ENCODE measurements around the gene BSN.

DNA sequence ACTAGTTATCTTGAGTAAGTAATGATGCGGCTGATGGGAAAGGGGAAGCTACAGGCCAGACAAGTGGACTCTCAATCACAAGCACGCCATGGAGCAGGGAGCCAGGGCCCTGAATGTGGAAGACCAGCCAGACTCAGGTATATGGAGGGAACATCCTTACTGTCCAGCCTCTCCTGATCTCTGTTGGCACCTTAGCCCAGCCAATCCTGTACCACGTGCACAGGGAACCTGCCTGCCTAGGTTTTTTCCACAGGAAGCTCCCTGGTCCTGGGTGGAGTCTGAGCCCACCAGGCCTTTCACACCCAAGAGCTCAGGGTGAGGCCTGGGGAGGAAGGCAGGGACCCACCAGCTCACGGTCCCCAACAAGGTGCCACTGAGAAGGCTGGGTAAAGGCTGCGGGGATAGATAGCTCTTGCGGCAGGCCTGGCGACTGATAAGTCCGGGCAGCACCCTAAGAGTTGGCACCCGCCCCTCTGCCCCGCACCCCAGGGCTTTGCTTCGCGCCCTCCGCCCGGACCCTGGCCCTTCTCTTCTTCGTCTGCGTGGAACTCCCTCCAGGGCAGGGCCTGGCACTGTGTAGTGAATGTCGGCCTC is 118.9 kb downstream of the BSN start:
- TF ChIP-seq, protein P1, sequence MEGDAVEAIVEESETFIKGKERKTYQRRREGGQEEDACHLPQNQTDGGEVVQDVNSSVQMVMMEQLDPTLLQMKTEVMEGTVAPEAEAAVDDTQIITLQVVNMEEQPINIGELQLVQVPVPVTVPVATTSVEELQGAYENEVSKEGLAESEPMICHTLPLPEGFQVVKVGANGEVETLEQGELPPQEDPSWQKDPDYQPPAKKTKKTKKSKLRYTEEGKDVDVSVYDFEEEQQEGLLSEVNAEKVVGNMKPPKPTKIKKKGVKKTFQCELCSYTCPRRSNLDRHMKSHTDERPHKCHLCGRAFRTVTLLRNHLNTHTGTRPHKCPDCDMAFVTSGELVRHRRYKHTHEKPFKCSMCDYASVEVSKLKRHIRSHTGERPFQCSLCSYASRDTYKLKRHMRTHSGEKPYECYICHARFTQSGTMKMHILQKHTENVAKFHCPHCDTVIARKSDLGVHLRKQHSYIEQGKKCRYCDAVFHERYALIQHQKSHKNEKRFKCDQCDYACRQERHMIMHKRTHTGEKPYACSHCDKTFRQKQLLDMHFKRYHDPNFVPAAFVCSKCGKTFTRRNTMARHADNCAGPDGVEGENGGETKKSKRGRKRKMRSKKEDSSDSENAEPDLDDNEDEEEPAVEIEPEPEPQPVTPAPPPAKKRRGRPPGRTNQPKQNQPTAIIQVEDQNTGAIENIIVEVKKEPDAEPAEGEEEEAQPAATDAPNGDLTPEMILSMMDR (conservative IDR thresholded peaks at IDR 0.05), result no peak
- no peak for TF ChIP-seq EZH2 (IDR thresholded peaks at IDR 0.05; ENCODE audit: low read depth)
